GM21786 (cell line): Measurements from ENCODE around the gene BDNF.

Source experiments
- ATAC-seq: cut with Tn5 transposase; IDR thresholded peaks from one replicate; pipeline ENCODE4 v1.9.1; 2021; ENCODE audit not compliant: unreplicated experiment

The BDNF gene

GRCh38 chr11:27605422-27605821 is 94.8 kb downstream of the BDNF start:
- ATAC-seq, result no peak
